DMS 273 treated with DMSO at 0.1 percent for 48 hours (cell line): ENCODE results near the gene ZNF503.

Source experiments
- DNase-seq: peaks from one replicate; lab custom pipeline; 2025; lab: John Stamatoyannopoulos, UW

ZNF503 gene

DNA sequence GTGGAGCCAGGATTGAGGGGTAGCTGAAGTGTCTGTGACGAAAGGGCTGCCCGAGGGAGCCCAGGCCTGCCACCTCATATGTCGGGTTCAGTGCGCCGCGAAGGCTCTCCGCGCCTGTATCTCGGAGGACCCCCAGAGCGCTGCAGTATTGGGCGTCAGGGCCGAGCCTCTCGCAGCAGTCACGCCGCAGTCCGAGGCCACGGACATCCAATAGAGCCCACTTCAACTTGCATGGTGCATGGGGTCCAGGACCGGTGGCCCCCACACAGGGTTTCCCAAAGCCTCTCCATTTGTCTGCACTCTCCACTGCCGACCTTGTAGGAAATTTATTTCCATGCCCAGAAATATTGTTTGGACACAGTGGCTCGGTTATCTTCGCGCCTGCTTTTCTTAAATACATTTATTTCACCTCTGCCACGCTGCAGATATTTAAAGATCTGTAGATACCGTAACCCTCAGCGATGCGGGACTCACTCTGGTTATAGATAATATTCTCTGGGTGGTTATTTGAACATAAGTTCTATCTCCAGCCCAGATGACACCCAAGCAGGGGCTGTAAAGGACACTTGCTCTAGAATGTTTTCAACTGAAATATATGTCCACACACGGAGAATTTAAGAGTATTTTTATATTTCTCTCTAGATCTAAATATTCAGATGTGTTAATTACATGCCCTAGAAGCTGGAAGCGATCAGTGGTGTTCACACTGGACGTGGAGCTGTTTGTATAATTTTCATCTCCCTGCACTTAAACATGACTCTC is 5.1 kb upstream of the ZNF503 start:
- DNase-seq, result no peak

GRCh38 chr10:75405598-75406461 is 4.3 kb upstream of the ZNF503 start:
- DNase-seq, result no peak

DNA sequence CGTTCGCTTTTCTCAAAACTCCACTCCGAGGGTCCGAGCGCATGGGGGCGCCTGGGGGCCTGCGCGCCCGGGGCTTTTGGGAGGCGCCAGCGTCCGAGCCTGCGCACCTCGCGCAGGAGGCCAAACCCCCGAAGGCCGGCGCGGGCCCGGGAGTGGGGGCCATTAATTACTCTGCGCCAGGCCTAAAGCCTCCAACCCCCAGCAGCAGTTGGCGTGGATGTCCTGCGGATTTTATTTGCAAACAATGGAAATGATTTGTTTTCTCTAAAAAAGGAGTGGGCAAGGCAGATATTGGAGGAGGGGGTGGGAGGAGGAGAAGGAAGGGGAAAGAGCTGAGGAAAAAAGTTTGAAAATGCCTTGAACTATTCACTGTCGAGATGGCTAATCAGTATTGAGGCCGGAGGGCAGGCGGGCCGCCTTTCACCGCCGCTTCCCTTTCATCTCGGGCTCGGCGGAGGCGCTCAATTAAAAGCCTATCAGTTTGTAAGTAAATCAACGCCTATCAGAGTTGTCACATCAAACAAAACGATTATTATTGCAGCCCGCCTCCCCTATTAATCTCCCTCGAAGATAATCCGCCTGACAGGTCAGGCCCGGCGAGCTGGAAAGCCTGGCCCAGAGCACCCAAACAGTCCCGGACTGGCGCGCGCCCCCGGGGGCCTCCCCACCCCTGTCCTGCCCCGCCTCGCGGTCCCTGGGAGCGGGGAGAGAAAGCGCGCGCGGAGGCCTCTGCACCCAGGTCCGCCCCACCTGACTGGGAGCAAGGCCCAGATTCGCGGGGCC is 3.4 kb upstream of the ZNF503 start:
- no peak for DNase-seq

DNA sequence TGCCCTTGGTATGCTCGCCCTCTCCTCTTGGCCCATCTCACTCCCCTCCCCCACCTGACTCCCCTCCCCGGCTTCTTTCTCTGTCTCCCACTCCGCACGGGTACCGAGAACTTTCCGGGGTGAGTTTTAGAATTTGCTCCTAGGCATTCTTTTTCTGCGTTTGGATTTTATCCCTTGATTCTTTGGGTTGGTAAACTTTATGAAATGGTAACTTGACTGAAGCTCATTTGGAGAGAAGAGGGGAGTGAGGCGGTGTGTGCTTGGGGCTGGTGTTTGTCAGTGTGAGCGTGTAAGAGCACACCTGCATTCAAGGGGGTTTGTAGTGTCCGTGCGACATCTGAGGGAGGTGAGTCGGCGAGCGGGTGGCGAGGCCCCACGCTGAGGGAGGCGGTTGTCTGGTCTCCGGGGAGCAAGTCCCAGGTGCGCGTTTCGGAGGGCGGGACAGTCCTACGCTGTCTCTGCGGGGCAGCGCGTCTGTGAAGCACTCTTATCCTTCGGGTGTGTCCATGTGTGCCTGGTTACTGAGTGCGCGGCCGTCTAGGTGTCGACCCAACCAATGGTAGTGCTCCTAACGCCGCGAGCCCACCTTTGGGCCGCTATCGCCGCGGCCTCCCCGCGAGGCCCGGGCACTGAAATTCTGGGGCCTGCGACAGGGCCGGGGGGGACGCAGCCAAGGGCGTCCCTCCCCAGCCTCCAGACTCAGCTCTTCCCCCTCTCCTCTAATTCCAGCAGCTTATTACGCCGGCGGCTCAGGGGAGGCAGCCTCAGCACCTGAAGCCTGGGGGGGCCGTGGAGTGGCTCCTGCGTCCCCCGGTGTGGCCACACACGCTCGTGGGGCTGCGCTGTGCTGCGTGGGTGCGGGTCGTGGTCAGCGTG is 2.6 kb upstream of the ZNF503 start:
- no peak for DNase-seq

- DNase-seq, result no peak
Measured at GRCh38 chr10:75403144-75403938, 1.8 kb upstream of the ZNF503 start.

- peak; percentile 55 for DNase-seq
Measured at GRCh38 chr10:75402486-75403143, 1.1 kb upstream of the ZNF503 start.

DNA sequence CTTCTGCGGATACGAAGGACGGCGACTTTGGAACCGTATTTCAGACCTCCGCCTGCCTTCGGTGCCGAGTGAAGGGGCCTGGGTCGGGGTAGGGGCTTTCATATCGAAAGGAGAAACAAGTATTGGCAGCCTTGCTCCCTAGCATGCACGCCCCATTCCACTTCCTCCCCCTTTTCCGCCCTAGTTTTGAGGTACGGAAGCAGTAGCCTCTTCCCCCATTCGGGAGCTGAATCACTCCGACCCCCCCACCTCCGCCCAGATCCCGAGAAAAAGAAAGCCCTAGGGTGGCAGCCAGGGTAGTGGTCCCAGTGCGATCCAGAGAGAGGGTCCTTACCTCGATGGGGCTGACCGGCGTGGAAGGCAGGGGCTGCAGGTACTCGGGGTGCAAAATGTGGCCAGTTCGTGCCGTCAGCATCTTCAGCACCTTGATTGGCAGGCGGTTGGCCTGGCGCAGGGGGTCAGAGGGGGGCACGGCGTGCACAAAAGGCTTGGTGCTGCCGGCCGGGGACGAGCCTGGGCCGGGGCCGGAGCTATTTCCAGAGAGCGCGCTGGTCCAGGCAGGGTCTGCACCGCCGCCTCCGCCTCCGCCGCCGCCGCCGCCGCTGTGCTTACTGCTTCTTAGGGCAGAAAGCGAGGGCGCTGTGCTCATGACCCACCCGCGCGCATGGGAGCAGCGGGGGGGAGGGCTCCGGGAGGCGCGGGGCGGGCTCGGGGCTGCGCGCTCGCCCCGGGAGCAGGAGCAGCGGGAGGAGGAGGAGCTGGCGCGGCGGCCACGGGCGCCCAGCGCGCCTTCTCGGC is 594 bp downstream of the ZNF503 start:
- DNase-seq, result peak; percentile 41

GRCh38 chr10:75400163-75400770 is 1.3 kb downstream of the ZNF503 start:
- DNase-seq, result no peak

GRCh38 chr10:75399461-75400162 is 2.0 kb downstream of the ZNF503 start:
- DNase-seq, result peak; percentile 9

- no peak for DNase-seq
Measured at GRCh38 chr10:75398692-75399460, 2.7 kb downstream of the ZNF503 start.

- no peak for DNase-seq
Measured at GRCh38 chr10:75398200-75398691, 3.3 kb downstream of the ZNF503 start.

DNA sequence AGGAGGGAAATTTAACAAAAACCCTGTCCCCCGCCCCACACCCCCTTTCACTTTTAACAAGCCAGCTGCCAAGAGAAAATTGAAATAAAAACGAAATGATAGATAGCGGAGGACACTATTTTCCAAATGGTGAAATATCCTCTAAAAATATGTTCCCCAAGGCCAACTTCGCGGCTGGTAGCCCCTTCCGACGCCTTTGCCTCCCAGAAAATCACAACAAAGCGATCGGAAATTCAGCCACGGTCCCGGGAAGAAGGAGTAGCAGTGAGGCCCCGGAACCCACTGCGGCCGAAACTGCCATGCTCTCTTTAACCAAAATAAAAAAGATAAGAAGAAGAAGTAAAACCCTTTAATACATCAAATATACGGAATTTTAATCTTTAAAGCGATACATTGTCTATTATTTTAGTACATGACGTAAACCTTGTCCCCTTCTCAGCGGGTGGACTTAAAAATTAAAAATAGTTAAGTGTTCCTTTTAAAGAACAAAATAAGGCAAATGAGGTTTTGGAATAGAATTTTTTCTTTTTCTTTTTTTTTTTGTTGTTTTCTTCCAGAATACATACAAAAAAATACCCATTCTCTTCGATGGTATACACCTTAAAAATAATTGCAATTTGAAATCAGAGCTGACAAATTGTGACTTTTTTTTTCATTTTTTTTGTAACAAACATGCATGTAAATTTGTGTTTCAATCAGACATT is 3.9 kb downstream of the ZNF503 start:
- DNase-seq, result no peak

DNA sequence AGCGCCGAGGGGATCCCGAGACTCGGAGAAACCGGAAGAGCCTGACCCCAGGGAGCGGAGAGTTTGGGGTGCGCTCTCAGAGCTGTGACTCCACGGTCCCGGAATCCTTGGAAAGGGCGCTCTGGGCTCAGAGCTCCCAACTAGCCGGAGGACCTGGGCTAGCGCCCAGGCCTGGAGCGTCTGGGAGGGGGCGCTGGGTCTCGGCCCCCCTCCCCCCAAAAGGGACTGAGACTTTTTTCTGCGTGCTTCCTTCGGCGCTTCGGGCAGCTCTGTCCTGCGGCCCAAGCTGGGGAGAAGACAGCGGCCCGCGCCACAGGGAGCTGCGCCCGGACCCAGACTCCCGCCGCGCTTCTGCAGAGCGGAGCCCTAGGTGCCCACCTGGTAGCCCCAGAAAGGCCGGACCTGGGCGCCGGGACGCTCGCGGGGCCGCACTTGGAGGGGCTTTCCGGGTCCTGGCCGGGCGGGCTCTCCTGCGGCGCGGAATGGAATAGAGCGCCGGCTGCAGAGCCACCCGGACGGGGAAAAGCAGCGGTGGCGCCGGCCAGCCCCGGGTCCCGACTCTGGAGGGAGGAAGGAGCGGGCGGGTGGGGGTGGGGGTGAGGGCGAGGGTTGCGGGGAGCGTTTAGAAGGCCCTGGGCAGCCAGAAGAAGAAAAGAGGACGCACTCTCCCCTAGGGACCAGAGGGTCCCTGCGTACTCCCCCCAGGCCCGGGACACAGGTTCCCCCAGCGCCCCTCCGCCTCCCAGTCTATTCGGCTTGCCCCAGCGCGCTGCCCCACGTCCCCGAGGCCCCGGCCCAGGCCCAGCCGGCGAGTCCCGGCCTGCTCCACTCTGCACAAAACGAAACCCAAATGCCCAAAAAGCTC is 4.7 kb downstream of the ZNF503 start:
- DNase-seq, result no peak

DNA sequence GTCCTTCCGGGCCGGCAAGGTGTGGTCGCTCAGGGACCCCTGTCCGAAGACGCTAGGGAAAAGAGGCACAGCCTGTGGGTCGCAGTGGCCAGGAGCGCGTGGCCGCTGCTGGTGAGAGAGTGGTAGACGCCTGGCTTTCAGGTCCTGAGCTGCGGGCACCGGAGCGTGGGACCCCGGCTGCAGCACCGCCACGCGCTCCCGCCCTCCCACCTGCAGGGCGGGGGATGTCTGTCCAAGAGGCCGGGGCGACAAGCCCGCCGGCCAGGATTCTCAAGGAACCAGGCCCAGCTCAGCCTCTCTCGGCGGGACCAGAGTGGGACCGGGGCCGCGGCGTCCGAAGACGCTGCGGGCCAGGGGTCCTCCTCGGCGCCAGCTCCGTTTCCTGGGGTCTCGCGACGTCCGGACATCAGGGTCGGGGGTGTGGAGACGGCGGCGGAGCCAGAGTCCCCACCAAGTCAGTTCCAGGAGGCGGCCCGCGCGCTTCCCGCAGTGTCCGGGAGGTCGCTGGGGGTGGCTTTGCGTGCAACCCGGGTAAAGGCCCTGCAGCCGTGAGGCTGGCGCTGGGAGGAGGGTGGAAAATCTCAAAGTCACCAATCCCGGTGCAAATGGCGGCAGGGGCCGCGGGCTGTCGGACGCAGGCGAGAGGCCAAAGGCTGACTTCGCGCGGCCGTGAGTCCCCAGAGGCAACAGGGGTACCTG is 5.5 kb downstream of the ZNF503 start:
- DNase-seq, result no peak
